ENCODE data around the gene CTCFL.

DNA sequence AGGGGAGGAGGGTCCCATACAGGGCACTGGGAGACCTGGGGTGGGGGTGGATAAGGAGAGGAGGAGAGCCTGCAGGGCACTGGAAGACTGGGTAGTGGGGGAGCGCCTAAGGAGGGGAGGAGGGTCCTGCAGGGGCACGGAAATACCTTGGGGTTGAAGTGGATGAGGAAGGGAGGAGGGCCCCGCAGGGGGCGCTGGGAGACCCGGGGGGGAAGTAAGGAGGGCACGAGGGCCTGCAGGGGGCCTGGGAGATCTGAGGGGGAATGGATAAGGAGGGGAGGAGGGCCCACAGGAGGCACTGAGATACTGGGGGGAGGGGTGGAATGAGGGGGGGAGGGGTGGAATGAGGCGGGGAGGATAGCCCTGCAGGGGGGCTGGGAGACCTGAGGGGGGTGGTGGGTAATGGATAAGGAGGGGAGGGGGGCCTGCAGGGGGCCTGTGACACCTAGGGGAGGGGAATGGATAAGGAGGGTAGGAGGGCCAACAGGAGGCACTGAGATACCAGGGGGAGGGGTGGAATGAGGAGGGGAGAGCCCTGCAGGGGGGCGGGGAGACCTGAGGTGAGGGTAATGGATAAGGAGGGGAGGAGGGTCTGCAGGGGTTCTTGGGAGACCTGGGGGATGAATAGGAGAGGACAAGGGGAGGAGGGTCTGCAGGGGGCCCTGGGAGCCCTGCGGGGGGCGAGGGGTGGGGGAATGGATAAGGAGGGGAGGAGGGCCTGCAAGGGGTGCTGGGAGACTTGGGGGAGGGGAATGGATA, 567 bp upstream of the CTCFL start:
- no peak for TF ChIP-seq CTCF (IDR thresholded peaks at IDR 0.05; ENCODE audit: low read depth, low read length, poor library complexity, severe bottlenecking)
- TF ChIP-seq EZH2phosphoT487 (IDR thresholded peaks at IDR 0.05; ENCODE audit: borderline replicate concordance, low read length), result no peak
